ENCODE data around the gene PLCXD3. TPM values are rescaled to one million over a fixed set of nuclear protein-coding genes. Genes with fewer than 3 reads are reported as not detected.

The PLCXD3 gene
- total RNA-seq, 1 donor from 2014 or later = 5.6 TPM

DNA sequence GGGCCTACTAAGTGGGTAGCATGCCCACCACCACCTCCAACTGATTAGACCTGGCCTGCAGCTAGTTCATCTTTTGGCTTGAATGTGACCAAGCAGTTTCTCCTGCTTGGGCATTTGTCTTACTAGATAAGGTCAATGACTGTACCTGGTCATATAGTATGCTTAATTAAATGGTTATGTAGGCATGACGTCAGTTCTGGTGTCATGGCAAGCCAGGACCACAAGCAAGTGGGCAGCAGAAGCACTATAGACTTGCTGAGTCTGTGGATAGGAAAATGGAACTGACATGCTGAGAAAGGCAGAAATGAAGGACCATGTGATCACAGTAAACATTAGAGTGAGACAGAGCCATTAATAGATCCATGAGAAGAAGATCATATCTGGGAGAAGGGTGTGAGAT, 241.5 kb downstream of the PLCXD3 start:
- Mint-ChIP-seq H3K27ac (no peak overlapping the region), H3K36me3 (no peaks in the 10 kb centered on the region), H3K4me3 (no peak overlapping the region), H3K27me3 (no peaks in the 10 kb centered on the region), H3K9me3 (no peaks in the 10 kb centered on the region), H3K4me1 (ENCODE audit: unreplicated experiment) (no peaks in the 10 kb centered on the region)
- TF ChIP-seq, protein P1, sequence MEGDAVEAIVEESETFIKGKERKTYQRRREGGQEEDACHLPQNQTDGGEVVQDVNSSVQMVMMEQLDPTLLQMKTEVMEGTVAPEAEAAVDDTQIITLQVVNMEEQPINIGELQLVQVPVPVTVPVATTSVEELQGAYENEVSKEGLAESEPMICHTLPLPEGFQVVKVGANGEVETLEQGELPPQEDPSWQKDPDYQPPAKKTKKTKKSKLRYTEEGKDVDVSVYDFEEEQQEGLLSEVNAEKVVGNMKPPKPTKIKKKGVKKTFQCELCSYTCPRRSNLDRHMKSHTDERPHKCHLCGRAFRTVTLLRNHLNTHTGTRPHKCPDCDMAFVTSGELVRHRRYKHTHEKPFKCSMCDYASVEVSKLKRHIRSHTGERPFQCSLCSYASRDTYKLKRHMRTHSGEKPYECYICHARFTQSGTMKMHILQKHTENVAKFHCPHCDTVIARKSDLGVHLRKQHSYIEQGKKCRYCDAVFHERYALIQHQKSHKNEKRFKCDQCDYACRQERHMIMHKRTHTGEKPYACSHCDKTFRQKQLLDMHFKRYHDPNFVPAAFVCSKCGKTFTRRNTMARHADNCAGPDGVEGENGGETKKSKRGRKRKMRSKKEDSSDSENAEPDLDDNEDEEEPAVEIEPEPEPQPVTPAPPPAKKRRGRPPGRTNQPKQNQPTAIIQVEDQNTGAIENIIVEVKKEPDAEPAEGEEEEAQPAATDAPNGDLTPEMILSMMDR (conservative IDR thresholded peaks at IDR 0.05) = no peak
- DNase-seq (ENCODE audit: extremely low spot score, unreplicated experiment) = no peak

DNA sequence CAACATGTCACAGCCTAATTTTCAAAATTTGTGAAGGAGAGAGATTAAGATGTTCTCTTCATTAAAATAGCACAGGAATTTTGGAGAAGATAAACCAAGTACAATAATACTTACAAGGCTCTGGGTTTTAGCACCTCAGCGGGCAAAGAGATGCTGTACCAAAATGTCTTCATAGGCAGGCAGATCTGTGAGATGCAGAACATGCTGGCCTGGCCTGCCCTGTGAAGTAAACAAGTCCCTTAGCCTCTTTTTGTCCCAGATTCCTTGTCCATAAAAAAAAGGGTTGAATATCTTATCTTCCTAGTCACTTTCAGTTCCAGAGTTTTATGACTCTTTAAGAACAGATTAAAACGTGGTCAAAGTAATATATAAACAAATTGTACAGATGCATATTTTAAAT, 244.0 kb downstream of the PLCXD3 start:
- no peak overlapping the region for H3K4me3 Mint-ChIP-seq

GRCh38 chr5:41264019-41264418, 246.4 kb downstream of the PLCXD3 start:
- H3K27ac Mint-ChIP-seq = no peak overlapping the region
- TF ChIP-seq, protein P1 (conservative IDR thresholded peaks at IDR 0.05) = no peak
- peaks cover 3% of the 10 kb centered on the region for H3K27me3 Mint-ChIP-seq
- no peaks in the 10 kb centered on the region for H3K36me3 Mint-ChIP-seq
- DNase-seq (ENCODE audit: extremely low spot score, unreplicated experiment) = no peak
- no peaks in the 10 kb centered on the region for H3K9me3 Mint-ChIP-seq
- no peaks in the 10 kb centered on the region for H3K4me1 Mint-ChIP-seq (ENCODE audit: unreplicated experiment)
- no peak overlapping the region for H3K4me3 Mint-ChIP-seq

More for the DNA sequence above, 244.0 kb downstream of the PLCXD3 start:
- H3K4me1 Mint-ChIP-seq (ENCODE audit: unreplicated experiment) = no peaks in the 10 kb centered on the region
- no peaks in the 10 kb centered on the region for H3K9me3 Mint-ChIP-seq
- H3K27me3 Mint-ChIP-seq = peaks cover 3% of the 10 kb centered on the region
- no peak overlapping the region for H3K27ac Mint-ChIP-seq
- H3K36me3 Mint-ChIP-seq = no peaks in the 10 kb centered on the region
- no peak for DNase-seq (ENCODE audit: extremely low spot score, unreplicated experiment)
- TF ChIP-seq, protein P1 (conservative IDR thresholded peaks at IDR 0.05) = no peak

DNA sequence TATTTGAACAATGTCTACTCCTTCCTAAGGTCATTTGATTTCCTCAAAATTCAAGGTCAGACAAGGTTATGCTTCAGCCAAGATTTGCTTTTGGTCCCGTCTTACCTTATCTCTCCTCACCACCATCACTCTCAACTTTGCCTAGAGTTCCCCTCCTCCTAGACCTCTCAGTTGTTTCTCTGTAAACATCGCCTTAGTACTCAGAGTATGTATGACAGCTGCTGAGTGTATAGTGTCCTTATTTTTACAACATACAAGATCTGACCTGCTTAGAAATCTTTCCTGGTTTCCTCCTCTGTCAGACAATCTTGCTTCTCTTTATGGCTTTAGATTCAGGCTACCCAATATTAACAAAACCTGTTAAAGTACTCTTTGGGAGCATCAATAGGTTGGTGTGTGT, 247.1 kb downstream of the PLCXD3 start:
- Mint-ChIP-seq H3K9me3 (no peaks in the 10 kb centered on the region), H3K4me3 (no peak overlapping the region), H3K27me3 (peaks cover 3% of the 10 kb centered on the region), H3K27ac (no peak overlapping the region), H3K4me1 (ENCODE audit: unreplicated experiment) (no peaks in the 10 kb centered on the region), H3K36me3 (no peaks in the 10 kb centered on the region)
- no peak for DNase-seq (ENCODE audit: extremely low spot score, unreplicated experiment)
- TF ChIP-seq, protein P1 (conservative IDR thresholded peaks at IDR 0.05) = no peak

All from type B pancreatic cell (in vitro differentiated cells).